Stimulated activated CD8-positive, alpha-beta memory T cell treated with anti-CD3 and anti-CD28 coated beads, Interleukin-7, amount 100 ng/mL, for 4 hours (primary cell): ENCODE results near the gene CTXN3.
"Not testable (repeated sequence)": the region's sequence is repeated elsewhere in the genome, so short reads cannot be mapped to it uniquely, and the experiment has no call there.

Source experiments
- DNase-seq, 2 donors: peaks; one replicate each; pipeline ENCODE4 v3.0.0-alpha.2; 2020; ENCODE audit warnings: low read depth in 2 of 2

CTXN3 gene

DNA sequence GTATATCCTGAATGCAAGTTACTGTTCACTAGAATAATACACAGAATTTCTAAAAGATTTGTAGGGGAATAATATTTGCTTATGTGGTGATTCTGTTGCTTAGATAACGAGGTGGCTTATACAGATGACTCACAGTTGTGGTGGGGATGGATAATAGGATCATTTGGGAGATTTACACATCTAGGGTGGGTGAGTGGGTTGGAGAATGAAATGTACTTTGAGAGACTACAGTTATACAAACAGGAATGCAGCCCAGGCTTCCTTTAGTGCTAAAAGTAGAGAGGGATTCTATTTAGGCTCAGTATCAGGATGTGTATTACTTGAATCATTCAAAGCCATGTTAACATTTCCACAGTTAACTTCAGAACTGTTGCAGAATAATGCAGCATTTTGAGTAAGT, 1.8 kb downstream of the CTXN3 start:
- DNase-seq = no peak

DNA sequence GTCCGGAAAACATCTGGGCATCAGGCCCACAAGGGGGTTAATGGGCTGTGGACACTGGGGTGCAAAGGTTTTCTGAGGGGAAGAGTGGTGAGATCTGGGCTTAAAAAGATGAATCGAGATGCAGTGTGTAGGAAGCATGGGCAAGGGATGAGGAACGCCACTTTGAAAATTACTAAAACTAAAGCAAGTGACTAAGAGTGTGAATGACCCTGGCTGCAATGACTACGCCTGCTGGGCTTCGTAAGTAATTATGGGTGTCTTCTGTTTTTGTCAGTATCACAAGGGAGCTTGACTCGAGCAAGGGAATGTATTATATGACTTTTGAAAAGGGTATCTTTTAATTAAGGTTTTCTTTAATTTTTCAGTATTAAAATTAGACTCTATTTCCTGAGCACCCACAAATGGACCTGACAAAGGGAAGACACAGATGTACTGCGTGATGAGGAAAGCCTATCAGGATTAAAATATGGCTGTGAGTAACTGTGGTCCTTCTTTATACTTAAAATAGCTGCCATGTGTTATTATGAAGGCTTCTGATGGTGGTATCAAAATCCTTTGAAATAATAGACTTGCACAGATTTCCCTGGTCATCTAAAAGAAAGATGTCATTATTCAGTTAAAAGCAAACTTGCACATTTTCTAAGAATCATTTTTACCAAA, 4.2 kb downstream of the CTXN3 start:
- no peak for DNase-seq

DNA sequence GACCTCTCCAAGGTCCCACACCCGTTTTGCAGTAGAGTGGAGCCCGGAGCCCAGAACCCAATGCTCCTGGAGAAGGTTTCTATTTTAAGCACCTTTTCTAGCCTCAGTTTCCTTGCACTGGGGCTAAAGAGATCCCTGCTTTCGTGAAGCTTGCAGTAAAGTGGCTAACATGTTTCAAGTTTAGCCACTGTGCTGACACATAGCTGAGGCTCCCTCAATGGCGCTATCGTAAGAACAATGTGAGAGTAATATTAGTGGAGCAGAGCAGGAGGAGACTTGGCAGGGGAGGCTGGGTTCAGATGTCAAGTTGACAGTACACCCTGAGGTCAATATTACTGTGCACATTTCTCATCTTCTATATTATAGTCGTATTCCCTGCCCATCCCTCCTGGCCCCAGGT, 7.9 kb downstream of the CTXN3 start:
- DNase-seq = no peak

DNA sequence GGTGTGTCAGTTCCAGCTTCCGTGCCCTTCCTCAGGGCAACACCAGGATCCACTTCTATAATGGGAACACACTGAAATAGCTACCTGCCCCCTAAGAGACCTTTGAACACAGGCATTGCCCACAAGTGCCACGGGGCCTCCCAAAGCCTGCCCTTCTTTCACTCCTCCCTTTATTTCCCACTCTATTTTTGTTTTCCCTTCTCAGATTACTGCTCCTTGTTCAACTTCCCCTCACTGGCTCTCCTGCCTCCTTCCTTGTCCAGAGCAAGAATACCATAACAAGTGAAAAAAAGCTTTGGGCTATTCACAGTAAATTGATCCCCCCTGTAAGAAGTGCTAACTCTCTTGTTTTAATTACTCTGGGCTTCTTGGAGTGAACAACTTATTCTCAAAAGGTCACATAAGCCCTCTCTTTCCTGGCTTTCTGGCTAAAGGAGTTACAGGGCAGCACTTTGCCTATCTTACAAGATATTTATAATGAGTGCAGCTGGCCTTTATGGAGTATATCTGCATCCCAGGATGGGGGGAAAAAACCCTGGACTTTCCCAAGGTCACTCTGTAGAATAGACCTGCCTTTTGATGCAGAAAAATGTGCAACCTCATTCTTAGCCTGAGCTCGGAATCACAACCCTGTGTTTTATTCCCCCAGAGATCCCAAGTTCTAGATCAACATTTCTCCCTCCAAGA, 11.3 kb downstream of the CTXN3 start:
- DNase-seq = no peak

DNA sequence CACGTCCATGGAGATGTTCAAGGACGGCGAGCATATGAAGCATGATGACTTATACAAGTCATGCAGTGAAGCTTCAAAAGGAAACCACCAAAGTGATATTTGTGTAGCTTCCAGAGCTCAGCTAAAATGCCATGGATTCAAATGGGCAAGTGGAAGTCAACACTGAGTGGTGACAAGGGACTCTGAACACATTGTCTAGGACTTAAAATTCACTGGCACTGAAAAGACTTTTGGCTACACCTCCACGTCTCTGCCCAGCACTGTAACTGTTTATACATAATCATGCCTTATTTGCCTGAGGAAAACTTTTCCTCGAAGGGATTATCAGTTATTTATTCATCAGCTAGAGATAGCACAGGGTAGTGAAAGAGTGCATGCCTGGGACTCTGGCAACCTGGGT, 15.2 kb downstream of the CTXN3 start:
- DNase-seq = no peak

DNA sequence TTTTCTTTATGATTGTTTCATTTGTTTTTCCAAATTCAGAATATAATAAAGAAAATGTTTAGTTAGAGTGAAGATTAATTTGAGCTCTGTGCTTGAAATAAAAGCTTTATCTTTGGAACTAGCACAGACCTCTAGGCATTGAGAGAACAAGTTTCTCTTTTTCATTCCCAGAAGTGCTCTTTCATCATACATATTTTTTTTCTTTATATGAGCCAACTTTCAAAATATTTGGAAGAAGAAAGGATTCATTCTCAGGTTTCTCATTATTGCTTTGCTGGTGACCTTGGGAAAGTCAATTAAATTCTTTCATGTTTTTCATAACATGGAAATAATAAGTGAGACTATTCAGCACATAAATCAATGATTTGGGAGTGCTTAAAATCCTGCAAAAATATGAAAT, 16.8 kb downstream of the CTXN3 start:
- no peak for DNase-seq

DNA sequence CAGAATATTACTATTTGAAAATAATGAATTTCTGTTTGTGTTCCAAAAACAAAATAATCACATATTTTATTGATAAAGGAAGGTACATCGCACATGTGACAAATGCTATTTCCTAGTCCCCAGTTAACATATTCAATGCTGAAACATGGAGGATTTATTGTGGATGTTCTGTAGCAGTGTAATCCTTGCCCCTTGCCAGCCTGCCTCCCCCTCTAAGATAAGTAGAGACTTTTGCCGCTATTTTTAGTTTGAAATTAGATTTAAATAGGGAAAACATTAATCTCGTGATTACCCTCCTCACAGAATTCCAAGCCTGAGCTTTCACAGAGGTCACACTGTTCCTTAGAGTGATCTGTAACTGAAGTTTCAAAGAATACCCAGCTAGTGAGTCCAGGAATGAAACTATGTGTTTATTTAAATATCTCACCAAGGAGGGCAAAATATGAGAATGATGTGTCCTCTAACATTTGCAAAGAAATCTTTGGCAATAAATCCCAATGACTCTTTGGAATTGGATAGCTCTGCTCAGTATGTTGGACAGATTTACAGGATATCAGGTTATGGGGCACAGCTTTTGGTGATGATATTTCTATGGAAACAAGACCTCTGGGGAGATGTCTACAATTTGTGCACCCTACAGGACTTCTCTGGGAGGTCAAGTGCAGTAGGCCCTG, 17.3 kb downstream of the CTXN3 start:
- DNase-seq = no peak

DNA sequence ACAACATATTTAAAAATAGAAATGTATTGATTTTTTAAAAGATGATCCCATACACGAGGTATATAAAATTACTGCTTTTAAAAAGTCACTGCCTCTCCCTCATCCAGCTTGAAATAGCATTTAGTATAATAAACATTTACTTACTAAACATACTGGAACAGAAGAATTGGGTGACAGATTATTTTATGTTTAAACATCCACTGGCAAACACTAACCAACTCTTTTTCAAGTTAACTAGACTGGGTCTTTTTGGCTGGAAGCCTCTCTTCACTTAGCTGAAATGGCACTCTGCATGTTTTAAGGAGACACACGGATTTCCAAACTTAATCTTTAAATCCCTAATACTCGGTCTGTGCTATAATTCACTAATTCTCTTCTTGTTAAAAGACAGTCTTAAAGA, 19.0 kb downstream of the CTXN3 start:
- no peak for DNase-seq

DNA sequence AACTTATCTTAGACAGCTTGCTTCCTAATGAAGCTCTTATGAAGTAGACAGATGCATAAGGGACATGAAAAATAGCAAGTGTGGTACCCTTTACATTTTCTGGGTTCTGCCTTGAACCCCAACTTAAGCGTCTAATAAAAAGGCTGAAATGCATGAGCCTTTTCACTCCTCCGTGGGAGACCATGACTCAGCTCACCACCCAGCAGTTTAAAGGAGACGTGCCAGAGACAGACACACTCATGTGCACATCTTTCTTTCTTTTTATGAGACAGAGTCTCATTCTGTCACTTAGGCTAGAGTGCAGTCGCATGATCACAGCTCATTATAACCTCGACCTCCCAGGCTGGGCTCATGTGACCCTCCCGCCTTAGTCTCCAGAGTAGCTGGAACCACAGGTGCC, 22.3 kb downstream of the CTXN3 start:
- no peak for DNase-seq

DNA sequence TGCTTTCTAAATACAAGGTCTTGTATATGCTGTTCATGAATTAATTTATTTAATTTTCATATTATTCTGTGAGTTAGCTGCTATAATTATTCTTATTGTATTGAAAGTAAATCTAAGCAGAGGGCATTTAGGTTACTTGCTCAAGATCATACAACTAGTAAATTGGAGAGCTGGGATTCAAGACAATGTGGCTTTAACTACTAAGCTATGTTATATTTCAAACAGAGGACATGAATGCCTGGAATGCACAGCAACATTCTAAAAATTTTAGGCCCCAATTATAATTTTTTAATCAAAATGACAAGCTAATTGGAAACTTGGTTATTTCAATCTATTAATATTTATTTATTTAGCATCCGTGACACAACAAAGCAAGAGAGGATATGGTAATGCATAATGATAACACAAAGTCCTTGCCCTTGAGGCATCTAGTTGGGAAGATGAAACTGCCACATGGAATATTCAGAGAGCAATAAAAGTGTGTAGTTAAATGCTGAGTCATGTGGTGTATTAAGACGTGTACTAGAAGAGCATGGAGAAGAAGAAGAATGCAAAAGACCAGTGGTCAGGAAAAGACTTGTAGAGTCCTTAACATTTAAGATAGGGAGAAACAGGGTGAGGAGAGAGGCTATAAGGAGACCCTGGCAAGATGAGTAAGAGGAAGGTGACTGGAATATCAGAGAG, 24.4 kb downstream of the CTXN3 start:
- DNase-seq = no peak

DNA sequence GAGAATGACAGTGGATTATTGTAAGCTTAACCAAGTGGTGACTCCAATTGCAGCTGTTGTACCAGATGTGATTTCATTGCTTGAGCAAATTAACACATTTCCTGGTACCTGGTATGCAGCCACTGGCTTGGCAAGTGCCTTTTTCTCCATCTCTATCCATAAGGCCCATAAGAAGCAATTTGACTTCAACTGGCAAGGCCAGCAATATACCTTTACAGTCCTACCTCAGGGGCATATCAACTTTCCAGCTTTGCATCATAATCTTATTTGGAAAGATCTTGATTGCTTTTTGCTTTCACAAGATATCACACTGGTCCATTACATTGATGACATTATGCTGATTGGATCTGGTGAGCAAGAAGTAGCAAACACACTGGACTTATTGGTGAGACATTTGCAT, 28.1 kb downstream of the CTXN3 start:
- not testable (repeated sequence) for DNase-seq

DNA sequence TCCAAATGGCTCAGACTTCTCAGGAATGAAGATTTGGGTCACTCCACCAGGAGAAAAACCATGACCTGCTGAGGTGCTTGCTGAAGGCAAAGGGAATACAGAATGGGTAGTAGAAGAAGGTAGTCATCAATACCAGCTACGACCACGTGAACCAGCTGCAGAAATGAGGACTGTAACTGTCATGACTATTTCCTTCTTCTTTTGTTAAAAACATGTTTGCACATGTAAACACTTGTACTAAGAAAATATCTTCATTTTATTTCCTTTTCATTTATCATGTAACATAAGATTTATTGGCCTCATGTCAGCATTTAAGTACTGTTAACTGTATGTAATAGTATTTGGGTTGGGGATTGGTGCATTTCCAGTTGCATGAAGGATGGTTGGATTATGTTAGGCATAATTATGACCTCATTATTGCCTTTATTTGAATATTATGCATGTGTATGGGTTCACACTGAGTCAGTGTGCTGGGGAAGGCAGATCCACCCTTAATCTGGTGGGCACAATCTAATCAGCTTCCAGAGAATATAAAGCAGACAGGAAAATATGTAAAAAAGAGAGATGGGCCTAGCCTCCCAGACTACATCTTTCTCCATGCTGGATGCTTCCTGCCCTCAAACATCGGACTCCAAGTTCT, 30.9 kb downstream of the CTXN3 start:
- DNase-seq = not testable (repeated sequence)

DNA sequence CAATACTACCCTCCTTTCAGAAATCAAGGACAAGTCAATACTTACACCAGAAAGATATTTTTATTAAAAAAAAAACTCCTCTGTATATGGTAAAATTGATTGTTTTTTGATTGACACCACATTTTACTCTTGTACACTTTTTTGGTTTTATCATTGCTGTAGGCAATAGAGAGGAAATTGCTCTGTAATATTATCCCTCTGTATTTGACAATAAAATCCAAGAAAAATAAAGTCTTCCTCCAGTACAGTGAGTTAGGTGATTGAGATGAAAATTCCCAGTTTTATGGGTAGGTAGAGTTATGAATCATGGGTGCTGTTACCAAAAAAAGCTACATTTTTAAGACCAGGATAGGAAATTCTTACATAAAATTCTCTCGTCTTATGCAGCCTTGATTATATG, 31.7 kb downstream of the CTXN3 start:
- no peak for DNase-seq

DNA sequence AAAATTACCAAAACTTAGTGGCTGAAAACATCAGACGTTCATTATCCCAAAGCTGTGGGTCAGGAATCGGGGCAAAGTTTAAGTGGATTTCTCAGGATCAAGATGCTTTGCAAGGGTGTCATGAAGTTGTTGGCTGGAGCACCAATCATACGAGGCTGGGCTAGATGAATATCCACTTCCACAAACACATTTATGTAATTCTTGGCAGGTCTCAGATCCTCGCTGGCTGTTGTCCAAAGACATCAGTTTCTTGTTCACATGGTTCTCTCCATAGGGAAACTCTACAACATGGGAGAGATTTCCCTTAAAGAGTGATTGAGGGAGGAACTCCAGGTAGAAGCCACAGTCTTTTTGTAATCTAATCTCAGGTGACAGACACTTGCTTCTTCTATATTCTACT, 34.1 kb downstream of the CTXN3 start:
- no peak for DNase-seq

DNA sequence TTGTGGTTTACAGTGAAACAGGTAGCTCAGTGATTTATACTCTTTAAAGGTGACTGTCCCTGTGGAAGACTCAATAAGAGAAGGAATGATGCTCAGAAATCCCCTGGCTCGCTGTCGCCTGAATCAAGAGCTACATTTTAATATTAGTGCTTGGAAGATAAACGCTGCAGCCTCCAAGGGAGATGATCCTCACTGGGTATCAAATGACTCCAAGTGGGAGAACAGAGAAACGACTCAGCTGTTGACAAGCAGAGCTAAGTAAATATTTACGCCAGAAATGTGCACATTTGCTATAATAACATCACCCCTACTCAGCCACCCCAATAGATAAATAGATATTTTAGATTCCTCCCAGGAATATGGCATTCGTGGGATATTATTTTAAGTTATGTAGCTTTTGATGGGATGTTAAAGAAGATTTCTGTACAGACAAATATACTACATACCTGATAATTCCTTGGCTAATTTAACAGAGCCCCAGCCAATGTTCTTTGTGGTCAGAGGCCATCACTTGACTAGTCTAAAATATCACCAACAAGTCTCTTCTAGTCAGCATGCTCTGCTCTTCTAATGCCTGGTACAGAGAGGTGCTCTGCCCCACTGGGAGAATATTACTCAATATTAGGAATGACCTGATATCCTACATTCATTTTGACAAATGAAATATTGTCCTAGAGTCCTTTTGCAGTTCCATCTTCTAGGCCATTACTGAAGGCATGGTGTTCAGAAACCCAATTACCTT, 36.0 kb downstream of the CTXN3 start:
- DNase-seq = no peak

DNA sequence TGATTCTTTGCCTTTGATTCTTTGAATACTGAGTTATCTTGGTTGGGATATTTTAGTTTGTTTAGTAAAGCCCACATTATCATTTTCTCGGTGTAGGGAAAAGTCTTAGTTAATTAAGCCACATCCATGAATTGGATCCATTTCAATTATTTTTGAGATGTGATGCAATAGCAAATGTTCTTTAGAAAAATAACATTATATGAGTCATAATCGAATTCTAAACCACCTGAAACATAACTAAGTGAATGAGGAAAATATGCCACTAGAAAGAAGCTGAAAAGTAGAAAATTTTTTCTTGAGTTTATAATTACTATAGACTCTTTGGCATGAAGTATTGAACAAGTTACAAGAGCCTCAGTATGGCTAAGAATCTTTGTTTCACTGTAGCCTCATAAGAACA, 36.8 kb downstream of the CTXN3 start:
- DNase-seq = no peak

DNA sequence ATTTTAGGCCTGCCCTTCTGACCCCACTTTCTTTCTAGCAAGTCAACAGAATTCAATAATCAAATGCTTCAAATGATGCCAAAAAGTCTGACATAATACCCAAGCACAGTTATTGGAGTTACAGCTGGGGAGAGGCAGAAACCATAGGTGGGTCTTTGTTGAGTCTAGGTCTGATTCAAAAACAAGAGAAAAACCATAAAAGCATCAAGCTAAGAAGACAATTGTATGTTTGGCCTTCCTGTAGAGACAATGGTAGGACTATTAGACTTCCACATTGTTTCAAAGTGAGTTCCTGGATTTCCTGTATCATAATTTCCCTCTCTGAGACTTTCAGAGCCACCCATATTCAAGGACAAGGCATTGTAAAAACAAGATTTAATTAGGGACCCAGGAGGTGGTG, 37.5 kb downstream of the CTXN3 start:
- DNase-seq = no peak

DNA sequence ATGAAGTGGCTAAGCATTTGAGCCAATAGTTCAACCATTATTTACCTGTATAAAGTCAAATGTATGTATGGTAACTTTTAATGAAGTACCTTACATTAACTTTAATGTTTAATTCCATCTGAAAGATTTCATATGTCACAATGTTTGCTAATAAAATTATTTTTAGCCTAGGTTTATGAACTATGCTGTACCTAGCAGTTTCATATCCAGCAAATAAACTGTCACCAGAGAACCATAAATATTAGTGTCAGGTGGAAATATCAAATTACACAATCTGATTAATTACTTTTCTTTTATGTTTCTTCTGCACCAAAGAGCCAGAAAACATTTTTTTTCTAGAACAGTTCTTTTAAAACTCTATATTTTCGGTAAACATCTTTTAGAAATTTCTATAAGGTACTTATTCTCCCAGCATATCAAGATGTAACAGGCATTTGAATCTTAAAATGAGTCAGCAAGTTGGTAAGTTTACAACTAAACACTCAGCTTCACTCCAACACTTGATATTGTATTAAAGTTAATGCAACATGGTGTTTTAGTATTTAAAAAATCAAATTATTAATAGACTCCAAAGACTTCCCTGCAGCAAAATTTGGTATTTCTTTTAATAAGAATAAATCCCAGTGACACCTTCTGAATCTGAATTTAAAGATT, 45.8 kb downstream of the CTXN3 start:
- DNase-seq = no peak

DNA sequence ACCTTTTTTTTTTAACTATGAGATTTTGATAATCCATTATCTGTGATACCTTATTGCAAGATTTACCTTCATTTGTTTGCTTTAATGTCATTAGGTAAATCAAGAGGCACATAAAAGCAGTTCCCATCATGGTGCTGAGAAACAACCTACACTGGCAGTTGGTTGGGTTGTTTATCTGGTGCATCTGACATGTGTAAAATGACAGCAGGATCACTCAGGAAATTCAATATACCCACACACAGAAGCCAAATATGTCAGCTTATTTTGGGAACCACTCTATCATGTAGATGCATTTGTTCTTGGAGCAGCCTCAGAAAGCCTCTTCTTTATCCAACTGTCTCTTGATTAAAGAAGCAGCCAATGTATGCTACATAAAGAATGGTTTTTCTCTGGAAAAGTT, 46.5 kb downstream of the CTXN3 start:
- no peak for DNase-seq

DNA sequence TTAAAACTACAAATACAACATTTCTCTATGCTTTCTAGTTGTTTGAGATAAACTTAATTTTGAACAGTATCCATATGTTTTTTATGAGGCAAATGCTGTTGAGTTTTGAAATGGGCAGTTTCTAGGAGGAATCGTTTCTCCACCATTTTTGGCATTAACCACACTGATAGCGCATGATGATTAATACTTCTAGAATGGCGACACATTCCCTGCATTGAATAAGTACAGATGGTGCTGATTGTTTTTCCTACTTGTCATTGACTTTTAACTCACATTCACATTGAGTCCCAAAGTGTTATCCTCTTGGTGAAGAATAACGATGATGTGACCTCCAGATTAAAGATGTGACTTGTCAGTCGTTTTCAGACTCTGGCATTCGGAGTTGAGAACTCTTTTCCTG, 47.8 kb downstream of the CTXN3 start:
- DNase-seq = no peak
